Kidney (tissue), 14 donors: Measurements from ENCODE around the gene SNRNP70. TPM values are rescaled to one million over a fixed set of nuclear protein-coding genes. Genes with fewer than 3 reads are reported as not detected.

ENCODE experiments used
- DNase-seq, 5 donors: peaks; one replicate each; pipeline ENCODE4 v3.0.0-alpha.2; 2013 to 2020
- FAIRE-seq: peaks from 2 replicates; lab custom pipeline; 2012; peaks lifted over from hg19 to GRCh38; lab: Jason Lieb, UNC
- H3K27ac ChIP-seq, 2 donors: one replicate each; pipeline ENCODE4 v1.7.0; 2013; ENCODE audit warnings: low read depth in 2 of 2, low read length in 2 of 2, inconsistent platforms in 1 of 2
- H3K27me3 ChIP-seq: one replicate; pipeline ENCODE4 v1.7.1; 2013; ENCODE audit warnings: low read length, inconsistent platforms; ENCODE audit not compliant: control insufficient read depth, insufficient read depth
- H3K36me3 ChIP-seq, 3 donors: one replicate each; pipeline versions ENCODE4 v1.7.0 to v1.7.1; 2013; ENCODE audit warnings: low read length in 3 of 3, control low read depth in 1 of 3, inconsistent platforms in 1 of 3; ENCODE audit not compliant: insufficient read depth in 3 of 3, control insufficient read depth in 2 of 3
- H3K4me1 ChIP-seq, 3 donors: one replicate each; pipeline versions ENCODE4 v1.7.0 to v1.7.1; 2013; ENCODE audit warnings: low read length in 3 of 3, inconsistent platforms in 1 of 3, low read depth in 1 of 3; ENCODE audit not compliant: control insufficient read depth in 2 of 3, insufficient read depth in 2 of 3
- H3K4me3 ChIP-seq, 3 donors: one replicate each; pipeline versions ENCODE4 v1.7.0 to v1.8.1; 2013; ENCODE audit warnings: low read length in 3 of 3, control low read depth in 1 of 3, inconsistent platforms in 1 of 3
- H3K9ac ChIP-seq, 3 donors: one replicate each; pipeline versions ENCODE4 v1.7.0 to v1.7.1; 2013; ENCODE audit warnings: low read length in 3 of 3, control low read depth in 1 of 3, inconsistent platforms in 1 of 3
- H3K9me3 ChIP-seq, 3 donors: one replicate each; pipeline versions ENCODE4 v1.7.0 to v1.7.1; 2013; ENCODE audit warnings: low read length in 3 of 3, control low read depth in 1 of 3, inconsistent platforms in 1 of 3; ENCODE audit not compliant: control insufficient read depth in 2 of 3, insufficient read depth in 1 of 3
- intact Hi-C: fragments of 100-400 bp; cut with DNase I; formaldehyde crosslinking; loops from one replicate; pipeline ENCODE4 v1.11.1; 2022
- polyA plus RNA-seq: library from polyadenylated mRNA; stranded (reverse); fragments of 350-450 nt; fragmentation: Illumina TruSeq; extraction: RNeasy Lipid Tissue Mini Kit (QIAGEN cat#74804); gene quantifications from one replicate; pipeline ENCODE4 v1.2.3, GENCODE V29; 2014; ENCODE audit warnings: low read depth, low replicate concordance; ENCODE audit not compliant: insufficient read depth
- total RNA-seq: library from RNA; stranded (reverse); fragmentation: NEBNext Ultra II Directional; extraction: Animal tissue kit (Norgen Biotek cat#: 25700); gene quantifications from one replicate; pipeline ENCODE4 v1.2.1, GENCODE V29; 2021
- TF ChIP-seq, protein P1 (sequence below): IDR thresholded peaks from 3 replicates; pipeline ENCODE4 v1.5.1; 2012; ENCODE audit warnings: mild to moderate bottlenecking, moderate library complexity, borderline replicate concordance; ENCODE audit not compliant: insufficient read depth; ENCODE audit errors: extremely low read depth
- donor health status: control.
- donor health status: control.
- donor health status: control.
- donor health status: control.
- donor health status: control.
- donor health status: DM: yes; HTN: yes; CAD: no.
- donor health status: Normal renal cell carcinoma (clear cell type).

The SNRNP70 gene
- total and polyA plus RNA-seq, 2 donors from 2014 or later, result 144 to 203 TPM

DNA sequence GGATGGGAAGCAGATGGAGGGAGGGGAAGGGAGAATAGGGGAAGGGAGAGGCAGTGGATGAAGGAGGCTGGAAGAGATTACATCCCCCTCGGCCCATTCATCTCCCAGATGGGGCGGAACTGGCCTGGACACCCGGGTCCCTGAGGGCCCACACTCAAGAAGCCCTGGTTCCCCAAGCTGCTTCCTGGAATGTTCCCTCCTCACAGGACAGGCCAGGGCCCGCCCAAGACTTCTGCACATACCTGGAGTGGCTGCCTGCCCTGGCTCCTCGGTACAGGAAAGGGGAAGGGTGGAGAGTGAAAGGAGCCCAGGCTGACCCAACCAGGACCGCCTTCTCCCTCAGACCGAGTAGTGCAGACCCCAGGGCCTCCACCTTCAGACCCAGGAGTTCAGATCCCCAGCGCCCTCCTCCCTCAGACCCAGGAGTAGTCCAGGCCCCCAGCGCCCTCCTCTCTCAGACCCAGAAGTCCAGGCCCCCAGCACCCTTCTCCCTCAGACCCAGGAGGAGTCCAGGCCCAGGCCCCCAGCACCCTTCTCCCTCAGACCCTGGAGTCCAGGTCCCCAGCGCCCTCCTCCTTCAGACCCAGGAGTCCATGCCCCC is 21.1 kb upstream of the SNRNP70 start:
- Histone ChIP-seq H3K4me1 (no peaks in the 10 kb centered on the region), H3K9ac (no peak overlapping the region), H3K4me3 (no peak overlapping the region), H3K9me3 (no peaks in the 10 kb centered on the region), H3K27me3 (peaks cover 2% of the 10 kb centered on the region), H3K27ac (no peak overlapping the region), H3K36me3 (no peaks in the 10 kb centered on the region)
- DNase-seq (no peak), FAIRE-seq (no peak)
- intact Hi-C loops, result no loop called here
- TF ChIP-seq, protein P1, sequence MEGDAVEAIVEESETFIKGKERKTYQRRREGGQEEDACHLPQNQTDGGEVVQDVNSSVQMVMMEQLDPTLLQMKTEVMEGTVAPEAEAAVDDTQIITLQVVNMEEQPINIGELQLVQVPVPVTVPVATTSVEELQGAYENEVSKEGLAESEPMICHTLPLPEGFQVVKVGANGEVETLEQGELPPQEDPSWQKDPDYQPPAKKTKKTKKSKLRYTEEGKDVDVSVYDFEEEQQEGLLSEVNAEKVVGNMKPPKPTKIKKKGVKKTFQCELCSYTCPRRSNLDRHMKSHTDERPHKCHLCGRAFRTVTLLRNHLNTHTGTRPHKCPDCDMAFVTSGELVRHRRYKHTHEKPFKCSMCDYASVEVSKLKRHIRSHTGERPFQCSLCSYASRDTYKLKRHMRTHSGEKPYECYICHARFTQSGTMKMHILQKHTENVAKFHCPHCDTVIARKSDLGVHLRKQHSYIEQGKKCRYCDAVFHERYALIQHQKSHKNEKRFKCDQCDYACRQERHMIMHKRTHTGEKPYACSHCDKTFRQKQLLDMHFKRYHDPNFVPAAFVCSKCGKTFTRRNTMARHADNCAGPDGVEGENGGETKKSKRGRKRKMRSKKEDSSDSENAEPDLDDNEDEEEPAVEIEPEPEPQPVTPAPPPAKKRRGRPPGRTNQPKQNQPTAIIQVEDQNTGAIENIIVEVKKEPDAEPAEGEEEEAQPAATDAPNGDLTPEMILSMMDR, result no peak

DNA sequence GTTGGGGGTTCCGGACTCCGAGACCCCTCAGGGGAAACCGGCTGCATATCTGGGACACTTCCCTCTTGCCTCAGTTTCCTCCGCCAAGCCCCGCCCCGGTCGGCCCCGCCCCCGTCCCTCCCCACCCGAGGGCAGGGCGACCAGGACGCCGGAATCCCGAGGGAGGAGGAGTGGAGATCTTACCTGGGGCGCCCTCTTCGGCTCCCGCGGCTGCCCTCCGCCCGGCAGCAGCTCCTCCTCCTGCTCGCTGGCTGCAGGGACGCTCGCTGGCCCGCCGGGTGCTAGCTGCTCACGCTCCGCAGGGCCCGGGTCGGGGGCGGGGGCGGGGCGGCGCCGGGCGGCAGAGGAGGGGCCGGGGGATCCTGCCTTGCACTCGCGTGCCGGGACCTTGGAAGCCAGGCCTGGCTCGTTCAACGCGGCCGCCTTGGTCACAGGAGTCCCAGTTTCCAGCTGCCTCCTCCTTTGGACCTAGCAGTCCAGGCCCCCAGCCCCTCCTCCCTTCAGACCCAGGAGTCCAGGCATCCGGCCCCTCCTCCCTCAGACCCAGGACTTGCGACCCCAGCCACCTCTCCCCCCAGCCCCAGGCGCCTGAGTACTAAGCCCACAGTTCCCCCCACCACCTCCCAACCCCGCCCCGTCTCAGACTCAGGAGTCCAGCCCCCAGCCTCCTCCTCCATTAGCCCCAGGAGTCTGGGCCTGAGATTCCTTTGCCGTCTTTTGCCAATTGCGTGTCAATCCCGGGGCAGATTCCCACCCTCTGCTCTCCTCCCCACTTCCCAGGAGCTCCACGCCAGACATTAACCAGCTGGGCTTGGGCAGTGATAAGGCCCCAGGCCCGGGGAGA is 20.3 kb upstream of the SNRNP70 start, which contains the start of gene NTF4:
NTF4 (minus strand) TSS at position 51 of the 844 bp plus-strand sequence. CDS start 2,821 bp downstream, outside the sequence.
- Histone ChIP-seq H3K36me3 (no peaks in the 10 kb centered on the region), H3K27ac (no peak within 1 kb of the TSS), H3K4me1 (no peaks in the 10 kb centered on the region), H3K4me3 (no peak within 1 kb of the TSS), H3K9ac (no peak within 1 kb of the TSS), H3K9me3 (no peaks in the 10 kb centered on the region), H3K27me3 (peaks cover 2% of the 10 kb centered on the region)
- no peak for FAIRE-seq
- TF ChIP-seq, protein P1, result no peak
- DNase-seq, result peak; percentile 76 to 89 (median 86)
- intact Hi-C loops, result no loop called here

DNA sequence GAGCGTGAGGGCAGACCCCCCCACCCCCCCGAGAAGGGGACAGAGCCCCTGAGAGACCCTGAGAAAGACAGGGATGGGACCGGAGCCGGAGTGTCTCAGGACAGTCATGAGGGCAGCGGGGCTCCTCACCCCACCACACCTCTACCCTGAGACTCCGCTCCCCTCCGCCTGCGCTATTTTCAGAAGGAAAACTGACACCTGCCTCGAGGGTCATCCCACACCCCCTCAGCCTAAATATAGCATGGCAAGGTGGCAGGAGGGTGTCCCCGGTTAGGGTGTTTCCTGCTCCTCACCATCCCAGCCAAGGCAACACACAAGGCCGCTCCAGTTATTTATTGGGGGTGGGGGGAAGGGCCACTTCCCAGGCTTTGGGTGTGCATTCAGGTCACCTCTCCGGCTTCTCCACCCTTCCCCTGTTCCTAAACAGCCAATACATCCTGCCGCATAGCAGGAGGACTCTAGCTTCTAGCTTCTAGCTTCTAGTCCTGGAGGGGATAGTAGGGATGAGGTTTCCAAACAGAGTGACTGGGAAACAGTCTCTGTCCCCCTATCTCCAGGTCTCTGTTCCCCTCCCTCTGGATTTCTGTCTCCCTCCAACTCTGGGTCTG is 19.2 kb upstream of the SNRNP70 start:
- Histone ChIP-seq H3K27ac (no peak overlapping the region), H3K4me1 (no peaks in the 10 kb centered on the region), H3K4me3 (no peak overlapping the region), H3K9me3 (no peaks in the 10 kb centered on the region), H3K27me3 (peaks cover 2% of the 10 kb centered on the region), H3K9ac (no peak overlapping the region), H3K36me3 (no peaks in the 10 kb centered on the region)
- TF ChIP-seq, protein P1, result no peak
- no peak for FAIRE-seq
- intact Hi-C loops, result no loop called here
- DNase-seq, result peak in 1 of 5 donors; percentile 57
